ENCODE results near the gene ZNF436. TPM values are rescaled to one million over a fixed set of nuclear protein-coding genes. Genes with fewer than 3 reads are reported as not detected.

The ZNF436 gene
- total RNA-seq, 1 experiment from 2014 or later, result 16.0 TPM

DNA sequence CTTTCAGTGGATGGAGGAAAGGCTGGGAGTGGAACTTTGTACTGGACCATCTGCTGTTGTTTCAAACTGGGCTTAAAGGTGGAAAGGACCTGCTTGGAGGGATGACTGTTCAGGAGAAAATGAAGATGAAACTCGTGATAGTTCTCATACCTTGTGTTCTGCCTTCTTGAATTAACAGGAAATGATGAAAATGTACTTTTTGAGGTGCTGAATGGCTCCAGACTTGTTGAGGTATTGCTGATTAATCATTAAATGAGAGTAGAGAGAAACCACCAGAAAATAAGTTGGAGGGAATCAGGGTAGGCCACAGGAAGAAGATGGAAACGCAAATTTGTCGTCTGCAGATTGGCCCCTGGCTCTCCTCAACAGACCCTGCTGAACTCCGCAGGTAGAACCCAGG is 26.2 kb upstream of the ZNF436 start:
- no peak for DNase-seq (ENCODE audit: low read depth, low spot score)

GRCh38 chr1:23395154-23395724 is 25.6 kb upstream of the ZNF436 start:
- intact Hi-C loops (cut with micrococcal nuclease; ENCODE audit: unreplicated experiment) (no loop called here), in situ Hi-C loops (cut with HindIII; ENCODE audit: low pct_unique_long_range_greater_than_20kb, low sequenced_read_pairs) (no loop called here)
- ATAC-seq (no peak), DNase-seq (ENCODE audit: low read depth, low spot score) (no peak)
- Histone ChIP-seq H3K4me1 (ENCODE audit: control insufficient read depth, insufficient read depth, low read length) (no peaks in the 10 kb centered on the region), H3K4me3 (ENCODE audit: low read depth in 2 of 2, low read length in 2 of 2) (no peak overlapping the region), H3K27me3 (ENCODE audit: control insufficient read depth, insufficient read depth, low read length) (no peaks in the 10 kb centered on the region), H3K27ac (ENCODE audit: low read length) (no peak overlapping the region), H3K9me3 (ENCODE audit: control insufficient read depth, insufficient read depth, low read depth, low read length) (no peaks in the 10 kb centered on the region; the same call in 1 of the 2 replicates), H3K36me3 (ENCODE audit: control insufficient read depth, insufficient read depth, low read length) (no peaks in the 10 kb centered on the region)
- no TSS peak for BruUV-seq (replicated peaks)
- CTCF ChIA-PET, result no interaction called here
- POLR2A ChIA-PET, result no interaction called here
- TF ChIP-seq SIN3A (IDR thresholded peaks at IDR 0.05; ENCODE audit: borderline replicate concordance, insufficient read depth, low read depth, low read length), result no peak
- no peak for TF ChIP-seq TCF7L2 (IDR thresholded peaks at IDR 0.05; ENCODE audit: low read depth, low read length)
- TF ChIP-seq REST (IDR thresholded peaks at IDR 0.05; ENCODE audit: insufficient read depth in 1 of 2, low read depth in 2 of 2, low read length in 1 of 2), result no peak
- no peak for TF ChIP-seq CTCF (IDR thresholded peaks at IDR 0.05)

More for the DNA sequence above, 26.2 kb upstream of the ZNF436 start:
- no peak overlapping the region for H3K27ac ChIP-seq (ENCODE audit: low read length)
- no peak for ATAC-seq
- TF ChIP-seq POLR2AphosphoS5 (IDR thresholded peaks at IDR 0.05; ENCODE audit: low read depth, low read length) (no peak), TCF7L2 (IDR thresholded peaks at IDR 0.05; ENCODE audit: low read depth, low read length) (no peak), CTCF (IDR thresholded peaks at IDR 0.05) (no peak), REST (IDR thresholded peaks at IDR 0.05; ENCODE audit: insufficient read depth in 1 of 2, low read depth in 2 of 2, low read length in 1 of 2) (no peak), SIN3A (IDR thresholded peaks at IDR 0.05; ENCODE audit: borderline replicate concordance, insufficient read depth, low read depth, low read length) (no peak)
- H3K4me3 ChIP-seq (ENCODE audit: low read depth in 2 of 2, low read length in 2 of 2), result no peak overlapping the region
- in situ Hi-C loops (cut with HindIII; ENCODE audit: low pct_unique_long_range_greater_than_20kb, low sequenced_read_pairs) (no loop called here), intact Hi-C loops (cut with micrococcal nuclease; ENCODE audit: unreplicated experiment) (no loop called here)
- H3K36me3 ChIP-seq (ENCODE audit: control insufficient read depth, insufficient read depth, low read length), result no peaks in the 10 kb centered on the region
- H3K27me3 ChIP-seq (ENCODE audit: control insufficient read depth, insufficient read depth, low read length), result no peaks in the 10 kb centered on the region
- no peaks in the 10 kb centered on the region; the same call in 1 of the 2 replicates for H3K9me3 ChIP-seq (ENCODE audit: control insufficient read depth, insufficient read depth, low read depth, low read length)
- BruUV-seq (replicated peaks), result no TSS peak
- ChIA-PET POLR2A (no interaction called here), CTCF (no interaction called here)
- H3K4me1 ChIP-seq (ENCODE audit: control insufficient read depth, insufficient read depth, low read length), result peaks cover under 1% of the 10 kb centered on the region; the same call in 1 of the 2 replicates
